GM18861 (cell line): Measurements from ENCODE around the gene SMAD4.
"Not testable (repeated sequence)": the region's sequence is repeated elsewhere in the genome, so short reads cannot be mapped to it uniquely, and the experiment has no call there.

Experiments used
- ATAC-seq: cut with Tn5 transposase; IDR thresholded peaks from one replicate; pipeline ENCODE4 v1.9.1; 2021; ENCODE audit not compliant: unreplicated experiment

SMAD4 gene

DNA sequence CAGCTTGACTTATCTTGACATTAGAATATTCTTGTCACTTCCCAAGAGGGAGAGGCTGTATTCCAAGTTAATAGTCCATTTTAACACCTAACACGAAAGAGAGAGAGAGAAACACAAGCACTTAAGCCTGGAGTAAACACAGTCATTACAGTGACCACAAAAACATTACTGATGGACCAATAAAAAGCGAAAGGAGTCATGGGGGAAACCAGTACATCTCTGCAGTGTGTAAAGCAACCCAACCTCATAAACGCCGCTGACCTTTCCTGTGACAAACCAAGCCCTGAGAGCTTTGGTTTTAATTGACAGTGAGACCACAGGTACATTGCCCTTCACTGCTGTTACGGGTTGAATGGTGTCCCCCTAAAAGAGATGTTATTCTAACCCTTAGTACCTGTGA lies 78.3 kb downstream of the SMAD4 start:
- no peak for ATAC-seq

DNA sequence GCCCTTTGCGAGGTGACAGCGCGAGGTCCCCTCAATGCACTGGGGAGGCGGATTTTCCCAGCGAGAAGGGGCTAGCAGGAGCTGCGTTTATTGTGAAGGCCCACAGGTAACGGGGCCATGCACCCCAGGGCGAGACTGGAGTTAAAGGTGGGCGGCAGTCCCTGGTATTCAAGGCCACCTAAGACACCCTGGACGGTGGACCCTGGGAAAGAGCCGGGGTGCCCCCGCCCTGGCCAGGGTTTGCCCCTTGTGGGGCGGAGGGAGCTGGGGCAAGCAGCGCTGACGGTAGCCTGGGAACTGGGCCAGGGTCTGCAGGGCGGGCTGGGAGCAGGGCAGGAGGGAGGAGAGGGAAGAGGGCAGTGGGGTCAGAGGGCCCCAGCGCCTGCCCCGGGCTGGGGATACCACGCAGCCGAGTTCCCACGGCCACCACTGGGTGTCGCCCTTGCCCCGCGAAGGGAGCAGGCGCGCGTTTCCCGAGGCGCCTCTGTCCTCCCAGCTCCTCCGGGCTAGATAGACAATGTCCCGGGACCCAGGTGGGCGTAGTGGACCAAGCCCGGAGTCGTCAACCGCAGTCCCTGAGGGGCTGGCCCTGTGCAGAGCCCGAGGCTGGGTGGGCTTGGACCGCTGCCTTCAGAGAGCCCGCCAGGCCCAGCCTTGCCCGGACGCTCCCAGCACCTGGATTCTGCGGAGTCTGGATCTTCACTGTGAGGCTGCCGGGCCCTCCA lies 80.2 kb downstream of the SMAD4 start:
- ATAC-seq = no peak

DNA sequence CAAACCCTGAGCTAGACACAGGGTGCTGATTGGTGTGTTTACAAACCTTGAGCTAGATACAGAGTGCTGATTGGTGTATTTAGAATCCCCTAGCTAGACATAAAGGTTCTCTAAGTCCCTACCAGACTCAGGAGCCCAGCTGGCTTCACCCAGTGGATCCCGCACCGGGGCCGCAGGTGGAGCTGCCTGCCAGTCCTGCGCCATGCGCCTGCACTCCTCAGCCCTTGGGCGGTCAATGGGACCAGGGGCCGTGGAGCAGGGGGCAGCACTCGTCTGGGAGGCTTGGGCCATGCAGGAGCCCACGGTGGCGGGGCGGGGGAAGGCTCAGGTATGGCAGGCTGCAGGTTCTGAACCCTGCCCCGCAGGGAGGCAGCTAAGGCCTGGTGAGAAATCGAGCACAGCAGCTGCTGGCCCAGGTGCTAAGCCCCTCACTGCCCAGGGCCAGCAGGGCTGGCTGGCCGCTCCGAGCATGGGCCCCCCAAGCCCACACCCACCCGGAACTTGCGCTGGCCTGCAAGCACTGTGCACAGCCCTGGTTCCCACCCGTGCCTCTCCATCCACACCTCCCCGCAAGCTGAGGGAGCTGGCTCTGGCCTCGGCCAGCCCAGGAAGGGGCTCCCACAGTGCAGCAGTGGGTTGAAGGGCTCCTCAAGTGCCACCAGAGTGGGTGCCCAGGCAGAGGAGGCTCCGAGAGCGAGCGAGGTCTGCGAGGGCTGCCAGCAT lies 81.8 kb downstream of the SMAD4 start:
- not testable (repeated sequence) for ATAC-seq

DNA sequence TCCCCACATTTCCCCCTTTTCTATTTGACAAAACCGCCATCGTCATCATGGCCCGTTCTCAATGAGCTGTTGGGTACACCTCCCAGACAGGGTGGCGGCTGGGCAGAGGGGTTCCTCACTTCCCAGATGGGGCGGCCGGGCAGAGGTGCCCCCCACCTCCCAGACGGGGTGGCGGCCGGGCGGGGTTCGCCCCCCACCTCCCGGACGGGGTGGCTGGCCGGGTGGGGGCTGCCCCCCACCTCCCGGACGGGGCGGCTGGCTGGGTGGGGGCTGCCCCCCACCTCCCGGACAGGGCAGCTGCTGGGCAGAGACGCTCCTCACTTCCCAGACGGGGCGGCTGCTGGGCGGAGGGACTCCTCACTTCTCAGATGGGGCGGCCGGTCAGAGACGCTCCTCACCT lies 87.0 kb downstream of the SMAD4 start:
- not testable (repeated sequence) for ATAC-seq

DNA sequence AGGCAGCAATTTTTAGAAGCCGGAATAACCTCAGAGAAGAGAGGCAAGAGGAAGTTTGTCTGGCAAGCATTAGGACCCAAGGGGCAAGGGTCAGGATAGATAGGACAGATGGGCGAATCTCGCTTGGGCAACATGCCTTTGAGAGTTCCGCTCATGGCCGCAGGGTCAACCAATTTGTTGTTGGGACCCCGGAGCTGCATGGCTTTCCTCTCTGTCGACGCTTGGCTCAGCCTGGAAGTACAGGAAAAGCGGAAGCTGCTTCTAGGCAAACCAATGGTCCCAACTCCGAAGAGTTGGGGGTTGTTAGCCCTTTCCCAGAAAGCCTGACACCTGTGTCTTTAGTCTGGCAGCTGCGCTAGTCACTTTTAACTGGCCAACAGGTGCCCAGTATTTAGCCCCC lies 89.5 kb downstream of the SMAD4 start:
- not testable (repeated sequence) for ATAC-seq

DNA sequence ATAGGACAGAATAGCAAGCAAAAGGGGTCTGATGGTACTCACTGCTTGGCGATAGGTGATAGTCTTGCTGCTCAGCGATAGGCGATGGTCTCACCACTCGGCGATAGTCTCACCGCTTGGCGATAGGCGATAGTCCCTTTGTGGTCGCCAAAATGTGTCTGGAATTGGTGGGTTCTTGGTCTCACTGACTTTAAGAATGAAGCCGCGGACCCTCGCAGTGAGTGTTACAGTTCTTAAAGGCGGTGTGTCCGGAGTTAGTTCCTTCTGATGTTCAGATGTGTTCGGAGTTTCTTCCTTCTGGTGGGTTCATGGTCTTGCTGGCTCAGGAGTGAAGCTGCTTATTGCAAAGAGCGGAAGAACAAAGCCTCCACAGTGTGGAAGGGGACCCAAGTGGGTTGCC lies 90.0 kb downstream of the SMAD4 start:
- ATAC-seq = not testable (repeated sequence)

DNA sequence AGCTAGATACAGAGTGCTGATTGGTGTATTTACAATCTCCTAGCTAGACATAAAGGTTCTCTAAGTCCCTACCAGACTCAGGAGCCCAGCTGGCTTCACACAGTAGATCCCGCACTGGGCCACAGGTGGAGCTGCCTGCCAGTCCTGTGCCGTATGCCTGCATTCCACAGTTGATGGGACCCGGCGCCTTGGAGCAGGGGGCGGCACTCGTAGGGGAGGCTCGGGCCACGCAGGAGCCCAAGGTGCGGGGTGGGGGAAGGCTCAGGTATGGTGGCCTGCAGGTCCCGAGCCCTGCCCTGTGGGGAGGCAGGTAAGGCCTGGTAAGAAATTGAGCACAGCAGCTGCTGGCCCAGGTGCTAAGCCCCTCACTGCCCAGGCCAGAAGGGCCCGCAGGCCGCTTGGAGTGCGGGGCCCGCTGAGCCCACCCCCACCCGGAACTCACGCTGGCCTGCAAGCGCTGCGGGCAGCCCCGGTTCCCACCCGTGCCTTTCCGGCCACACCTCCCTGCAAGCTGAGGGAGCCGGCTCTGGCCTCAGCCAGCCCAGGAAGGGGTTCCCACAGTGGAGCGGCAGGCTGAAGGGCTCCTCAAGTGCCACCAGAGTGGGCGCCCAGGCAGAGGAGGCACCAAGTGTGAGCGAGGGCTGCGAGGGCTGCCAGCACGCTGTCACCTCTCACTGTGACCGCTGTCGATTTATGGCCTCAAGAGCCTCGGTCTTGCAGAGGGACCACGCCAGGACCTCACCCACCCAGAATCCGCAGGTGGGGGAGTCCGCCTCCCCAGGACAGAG lies 91.0 kb downstream of the SMAD4 start:
- ATAC-seq = no peak

DNA sequence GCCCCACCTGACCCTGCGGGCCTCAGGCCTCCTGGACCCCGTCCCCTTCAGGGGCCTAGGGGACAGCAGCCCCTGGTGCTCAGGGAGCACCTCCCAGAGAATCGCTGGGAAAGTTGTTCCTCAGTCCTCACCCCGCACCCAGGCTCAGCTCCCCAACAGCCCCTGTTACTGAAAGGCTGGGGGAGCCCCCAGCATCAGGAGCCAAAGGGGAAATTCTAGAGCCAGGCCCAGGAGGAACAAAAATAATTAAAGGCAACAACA lies 91.5 kb downstream of the SMAD4 start:
- ATAC-seq = no peak

DNA sequence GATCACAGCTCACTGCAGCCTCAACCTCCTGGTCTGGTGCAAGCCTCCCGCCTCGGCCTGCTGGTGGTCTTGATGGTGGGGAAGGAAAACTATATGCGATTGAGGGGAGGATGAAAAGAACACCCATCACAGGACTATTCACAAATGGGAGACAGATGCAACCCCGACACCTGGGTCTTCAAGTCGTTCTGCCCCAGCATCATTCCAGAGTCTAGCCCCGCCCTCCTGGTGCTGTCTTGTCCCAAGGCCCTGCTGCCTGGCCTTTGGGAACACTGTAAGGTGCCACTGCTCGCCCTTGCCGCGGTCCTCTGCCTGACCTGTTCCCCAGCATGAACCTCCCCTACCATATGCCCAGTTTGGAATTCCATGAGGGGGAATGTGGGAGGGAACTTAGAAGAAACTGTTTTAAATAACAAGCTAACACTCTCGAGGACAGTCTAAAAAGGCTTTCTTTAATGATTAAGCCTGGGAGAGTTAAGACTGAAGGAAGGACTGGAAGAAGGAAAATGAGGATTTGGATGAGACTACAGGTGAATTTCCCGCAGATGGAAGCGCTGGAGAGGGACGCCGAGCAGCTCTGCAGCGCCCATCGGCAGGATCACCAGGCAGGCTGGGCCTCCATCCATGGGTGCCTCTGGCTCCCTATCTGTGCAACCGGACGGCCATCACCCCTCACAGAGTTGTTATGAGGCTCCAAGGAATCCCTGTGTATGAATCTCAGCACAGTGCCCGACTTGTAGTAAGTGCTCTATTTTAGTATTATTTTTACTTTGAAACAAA lies 92.4 kb downstream of the SMAD4 start:
- ATAC-seq = no peak

DNA sequence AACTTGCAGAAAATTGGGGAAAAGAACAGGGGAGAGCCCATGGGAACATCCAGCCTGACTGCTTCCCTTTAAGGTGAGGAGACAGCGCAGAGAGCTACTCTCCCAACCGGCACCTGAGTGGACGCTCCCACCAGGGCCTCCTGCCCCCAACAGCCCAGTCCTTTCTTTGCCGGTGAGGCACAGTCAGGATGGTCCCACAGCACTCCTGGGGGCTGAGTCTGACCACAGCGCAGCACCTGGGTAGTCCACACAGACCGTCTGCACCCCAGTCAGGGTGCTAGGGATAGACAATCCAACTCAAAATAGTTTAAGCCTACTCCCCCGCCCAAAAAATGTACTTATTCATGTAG lies 93.0 kb downstream of the SMAD4 start:
- no peak for ATAC-seq

DNA sequence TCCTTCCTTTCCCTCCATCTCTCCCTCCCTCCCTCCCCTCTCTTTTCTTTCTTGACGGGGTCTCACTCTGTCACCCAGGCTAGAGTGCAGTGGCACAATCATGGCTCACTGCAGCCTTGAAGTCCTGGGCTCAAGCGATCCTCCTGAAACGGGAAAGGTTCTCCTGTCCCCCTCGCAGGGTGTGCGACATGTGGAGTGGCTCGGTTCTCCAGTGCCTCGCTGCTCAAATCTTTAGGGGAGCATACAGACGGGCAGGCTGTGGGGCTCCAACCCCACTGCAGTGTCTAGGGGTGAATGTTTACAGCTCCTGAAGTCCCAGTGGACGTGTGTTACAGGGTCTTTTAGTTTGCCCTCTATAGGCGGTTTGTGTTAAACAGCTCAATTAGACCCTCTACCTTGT lies 93.5 kb downstream of the SMAD4 start:
- ATAC-seq = no peak

DNA sequence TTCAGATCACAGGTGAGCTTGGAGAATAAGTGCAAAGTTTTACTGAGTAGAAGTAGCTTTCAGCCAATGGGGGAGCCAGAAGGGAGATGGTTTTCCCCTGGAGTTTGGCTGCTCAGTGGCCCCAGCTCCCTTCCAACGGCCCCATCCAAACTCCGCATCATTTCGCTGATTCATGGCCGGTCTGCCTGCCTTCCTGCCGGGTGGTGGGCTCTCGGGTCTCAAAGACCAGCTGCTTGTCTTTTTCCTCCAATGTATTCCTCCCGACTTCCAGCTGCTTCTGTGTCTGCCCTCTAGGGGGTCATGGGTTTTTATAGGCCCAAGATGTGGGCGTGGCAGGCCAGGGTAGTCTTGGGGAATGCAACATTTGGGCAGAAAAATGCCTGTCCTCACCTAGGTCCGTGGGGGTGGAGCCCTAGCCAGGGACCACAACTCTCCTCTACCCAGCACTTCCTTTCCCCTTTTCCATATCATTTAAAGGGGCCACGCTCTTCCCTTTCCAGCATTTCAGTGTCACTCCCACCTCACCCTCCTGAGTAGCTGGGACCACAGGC lies 94.0 kb downstream of the SMAD4 start:
- ATAC-seq = no peak

DNA sequence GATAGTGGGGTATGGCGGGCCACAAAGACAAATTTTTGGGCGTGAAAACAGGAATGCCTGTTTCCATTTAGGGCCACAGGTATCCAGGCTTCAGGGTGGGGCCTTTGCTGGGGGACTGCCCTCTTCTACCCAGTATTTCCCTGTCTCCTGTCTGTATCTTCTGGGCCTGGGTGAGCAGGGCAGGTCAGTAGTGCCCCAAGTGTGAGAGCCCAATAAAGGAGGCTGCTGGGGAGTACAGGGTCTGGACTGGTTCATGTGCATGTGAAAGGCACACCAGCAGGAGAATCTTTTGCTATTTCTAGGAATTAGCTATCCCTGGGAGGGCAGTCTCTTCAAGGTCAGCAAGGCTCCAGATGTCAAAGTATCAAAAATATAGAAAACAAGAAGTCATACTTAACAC lies 96.0 kb downstream of the SMAD4 start:
- no peak for ATAC-seq

DNA sequence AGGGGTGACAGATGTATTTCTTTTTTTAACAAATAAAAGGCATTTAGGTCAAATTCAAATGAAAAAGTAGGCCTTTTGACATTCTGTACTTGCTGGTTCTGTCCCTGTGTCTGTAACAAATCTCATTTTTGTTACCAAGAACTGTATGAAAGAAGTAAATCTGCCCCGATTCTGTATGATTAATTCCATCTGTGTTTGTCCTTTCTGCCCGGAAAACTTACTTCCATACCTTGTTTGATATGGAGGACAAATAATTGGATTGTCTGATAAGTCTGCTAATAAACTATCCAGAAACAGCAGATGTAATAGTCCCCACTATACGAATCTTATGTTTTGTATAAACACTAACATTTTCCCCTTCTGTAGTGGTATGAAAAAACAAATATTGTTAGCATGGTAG lies 97.7 kb downstream of the SMAD4 start:
- ATAC-seq = no peak

DNA sequence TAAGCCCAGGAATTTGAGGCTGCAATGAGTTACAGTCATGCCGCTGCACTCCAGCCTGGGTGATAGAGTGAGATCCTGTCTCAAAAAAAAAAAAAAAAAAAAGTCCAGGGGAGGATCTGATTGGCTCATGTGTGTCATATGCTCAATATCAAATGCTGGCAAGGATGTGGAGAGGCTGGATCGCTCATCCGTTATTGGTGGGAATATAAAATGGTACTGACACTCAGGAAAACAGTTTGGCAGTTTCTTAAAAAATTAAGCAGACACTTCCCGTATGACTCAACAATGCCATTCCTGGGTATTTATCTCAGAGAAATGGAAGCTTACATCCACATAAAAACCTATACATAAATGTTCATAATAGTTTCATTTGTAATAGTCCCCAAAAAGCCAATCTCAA lies 98.5 kb downstream of the SMAD4 start:
- no peak for ATAC-seq

DNA sequence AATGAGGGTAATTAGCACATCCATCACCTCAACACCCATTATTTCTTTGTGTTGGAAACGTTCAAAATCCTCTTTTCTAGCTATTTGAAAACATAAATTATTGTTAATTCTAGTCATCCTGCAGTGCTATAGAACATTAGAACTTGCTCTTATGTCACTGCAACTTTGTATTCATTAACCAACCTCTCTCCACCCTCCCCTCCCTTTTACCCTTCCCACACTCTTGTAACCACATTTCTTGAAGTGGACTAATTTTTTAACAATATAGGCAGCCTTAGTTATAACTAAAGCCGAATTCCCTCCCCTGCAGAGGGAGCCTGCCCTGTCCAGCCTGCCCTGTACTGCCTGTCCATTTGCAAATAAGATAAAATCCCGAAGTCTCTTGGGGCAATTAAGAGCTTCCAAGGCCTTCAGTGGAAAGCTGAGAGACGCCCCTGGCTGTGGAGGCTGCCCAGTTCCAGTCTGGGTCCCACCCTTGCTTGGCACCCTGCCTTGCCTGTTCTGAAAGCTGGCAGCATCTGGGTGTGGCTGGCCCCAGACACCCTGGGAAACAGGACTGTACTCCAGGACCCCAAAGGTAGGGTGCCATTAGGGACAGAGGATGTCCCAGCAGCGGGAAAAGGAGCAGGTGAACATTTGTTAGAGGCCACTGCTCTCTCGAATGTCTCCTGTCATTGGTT lies 102.4 kb downstream of the SMAD4 start:
- ATAC-seq = no peak

DNA sequence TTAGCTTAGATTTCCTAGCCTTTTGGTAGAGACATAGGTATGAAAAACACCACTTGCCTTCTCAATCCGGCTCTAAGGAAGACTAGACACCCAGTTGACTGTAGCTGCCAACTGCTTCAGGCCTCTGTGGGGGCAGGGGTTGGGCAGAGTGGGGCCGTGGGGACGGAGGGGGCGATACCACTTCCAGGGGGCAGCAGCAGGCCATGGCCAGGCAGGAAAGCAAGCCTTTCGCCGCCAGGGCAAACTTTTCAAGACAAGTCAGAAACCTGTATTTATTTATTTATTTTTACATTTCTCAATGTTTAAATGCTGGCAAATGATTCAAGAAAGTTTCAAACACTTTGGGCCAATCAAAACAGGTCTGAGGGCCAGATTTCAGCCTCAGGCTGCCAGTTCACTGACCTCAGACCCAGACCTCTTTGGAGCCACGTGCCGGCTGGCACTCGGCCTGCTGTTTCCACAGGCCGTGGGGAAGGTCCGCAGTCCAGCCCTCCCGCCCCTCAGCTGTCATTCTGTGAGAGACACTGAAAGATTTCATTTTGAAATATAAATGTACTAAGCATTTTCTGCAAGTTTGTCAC lies 103.7 kb downstream of the SMAD4 start:
- no peak for ATAC-seq
